ENCODE results near the gene EBI3. TPM values are rescaled to one million over a fixed set of nuclear protein-coding genes. Genes with fewer than 3 reads are reported as not detected.

EBI3 gene
- total and polyA plus RNA-seq, 2 donors (not counting 1 experiment from before 2014, with no cell fraction given) = 11.9 to 15.6 TPM

DNA sequence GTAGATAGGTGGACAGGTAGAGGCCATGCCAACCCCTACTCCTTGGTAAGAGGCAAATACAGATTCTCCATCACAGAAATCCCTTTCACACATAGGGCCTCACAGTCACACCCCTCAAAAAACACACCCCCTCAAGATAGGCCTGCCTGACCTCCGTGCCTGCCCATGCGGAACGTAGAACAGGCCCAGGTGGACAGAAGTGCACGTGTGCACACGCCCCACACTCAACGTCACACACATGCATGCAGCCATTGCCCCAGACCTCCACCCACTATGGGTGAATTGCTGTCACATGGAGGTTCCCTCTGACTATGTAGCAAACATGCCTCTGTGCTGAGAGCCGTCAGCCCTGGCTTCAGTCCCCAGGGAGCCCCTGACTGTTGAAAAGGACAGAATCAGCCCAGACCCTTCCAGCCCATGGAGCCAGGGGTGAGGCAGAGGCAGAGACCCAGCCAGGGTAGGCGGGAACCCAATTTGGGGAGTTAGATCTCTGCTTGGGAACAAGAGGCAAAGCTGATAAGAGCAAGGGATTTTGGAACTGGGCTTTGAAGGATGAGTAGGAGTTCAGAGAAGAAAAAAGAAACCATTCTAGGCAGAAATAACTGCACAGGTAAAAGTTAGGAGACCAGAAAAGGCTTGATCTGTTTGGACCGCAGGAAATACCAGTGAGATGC lies 43.8 kb upstream of the EBI3 start:
- H3K27ac Mint-ChIP-seq = no peak overlapping the region
- POLR2A ChIA-PET = interaction anchor here (0.6 kb wide), 1 partner anchor 198 kb away, joined by 6 read pairs; no protein-coding TSS in a partner anchor
- no peak overlapping the region for H3K4me3 ChIP-seq (ENCODE audit: control extremely low read depth in 1 of 5, extremely low read depth in 1 of 5, insufficient read depth in 1 of 5, low read depth in 2 of 5, low read length in 4 of 5)
- H2AFZ ChIP-seq (ENCODE audit: insufficient read depth, low read depth, low read length, poor library complexity, severe bottlenecking) = no peak overlapping the region
- intact Hi-C loops (cut with micrococcal nuclease) = loop anchor here (1.0 to 2.0 kb wide), 2 partner anchors 45 to 199 kb away; no protein-coding TSS in a partner anchor
- H4K20me1 ChIP-seq (ENCODE audit: control insufficient read depth, insufficient read depth, low read length, poor library complexity, severe bottlenecking) = no peaks in the 10 kb centered on the region
- no peak overlapping the region for H3K27ac ChIP-seq (ENCODE audit: low read length in 2 of 2)
- ATAC-seq (ENCODE audit: low read depth) (no peak), DNase-seq (no peak)
- TF ChIP-seq EZH2 (IDR thresholded peaks at IDR 0.05; ENCODE audit: borderline replicate concordance, insufficient read depth, low read depth, low read length, poor library complexity, severe bottlenecking) (no peak), CTCF (IDR thresholded peaks at IDR 0.05) (no peak)
- H3K27me3 Mint-ChIP-seq = peaks cover 10% of the 10 kb centered on the region
- H3K36me3 ChIP-seq (replicated peaks in 1 of 2; ENCODE audit: control extremely low read depth in 1 of 2, control insufficient read depth in 1 of 2, extremely low read depth in 1 of 2, insufficient read depth in 2 of 2, low read length in 1 of 2) = no peaks in the 10 kb centered on the region
- peaks cover 0 to 4% (median 0%) of the 10 kb centered on the region in 3 donors for H3K9me3 ChIP-seq (ENCODE audit: control extremely low read depth in 1 of 3, control insufficient read depth in 2 of 3, insufficient read depth in 1 of 3, low read length in 2 of 3)
- peaks cover 0 to 4% (median 0%) of the 10 kb centered on the region in 4 experiments for H3K27me3 ChIP-seq (replicated peaks in 1 of 4; ENCODE audit: control extremely low read depth in 1 of 4, control insufficient read depth in 3 of 4, insufficient read depth in 4 of 4, low read length in 3 of 4)
- no peak overlapping the region for H3K4me3 Mint-ChIP-seq
- H3K79me2 ChIP-seq (ENCODE audit: control insufficient read depth, insufficient read depth, low read length) = peaks cover 10% of the 10 kb centered on the region
- H3K4me1 Mint-ChIP-seq = peaks cover 27% of the 10 kb centered on the region
- peaks cover 16 to 28% of the 10 kb centered on the region in 2 donors for H3K4me1 ChIP-seq (ENCODE audit: control insufficient read depth in 2 of 2, insufficient read depth in 2 of 2, low read length in 2 of 2)
- WGBS (ENCODE audit: insufficient coverage) = 73% methylated on average over 9 of the region's 9 CpGs
- no peak overlapping the region for H3K4me2 ChIP-seq (replicated peaks; ENCODE audit: low read depth, low read length, poor library complexity, severe bottlenecking)
- no peak overlapping the region for H3K9ac ChIP-seq (ENCODE audit: low read length)
- H3K9me3 Mint-ChIP-seq (ENCODE audit: insufficient read depth) = no peaks in the 10 kb centered on the region
- CTCF ChIA-PET = interaction anchor here (1.3 kb wide), 1 partner anchor 45 kb away, joined by 4 read pairs; no protein-coding TSS in a partner anchor
